ENCODE measurements around the gene ZMAT5.

ZMAT5 gene

GRCh38 chr22:29799217-29799680 is 32.4 kb upstream of the ZMAT5 start:
- H3K36me3 ChIP-seq (ENCODE audit: insufficient read depth, low read length), result peaks cover 83% of the 10 kb centered on the region
- H3K9me3 ChIP-seq (ENCODE audit: insufficient read depth, low read length, severe bottlenecking), result no peaks in the 10 kb centered on the region
- H3K27ac ChIP-seq (ENCODE audit: low read length), result peak overlapping the region; percentile 52; the same call in 1 of the 2 replicates
- DNase-seq (no peak), ATAC-seq (ENCODE audit: insufficient read depth, low read depth) (no peak)
- H3K4me3 ChIP-seq (ENCODE audit: low read depth in 1 of 2, low read length in 2 of 2), result no peak overlapping the region
- no peak overlapping the region for H3K4me2 ChIP-seq (ENCODE audit: insufficient read depth, low read length)
- no peak for TF ChIP-seq CTCF (IDR thresholded peaks at IDR 0.05; ENCODE audit: borderline replicate concordance, extremely low read depth, low read length, poor library complexity, severe bottlenecking)
- no peak for TF ChIP-seq EZH2 (IDR thresholded peaks at IDR 0.05; ENCODE audit: borderline replicate concordance, low read depth, low read length, severe bottlenecking)
- H3K27me3 ChIP-seq (ENCODE audit: insufficient read depth, low read length, poor library complexity), result no peaks in the 10 kb centered on the region
- no peaks in the 10 kb centered on the region for H3K79me2 ChIP-seq (ENCODE audit: insufficient read depth, low read length)
- no peak overlapping the region for H3K9ac ChIP-seq (ENCODE audit: low read depth, low read length)
- H3K4me1 ChIP-seq (ENCODE audit: insufficient read depth, low read length), result peaks cover 15% of the 10 kb centered on the region
- peaks cover 12% of the 10 kb centered on the region; the same call in 1 of the 2 replicates for H4K20me1 ChIP-seq (ENCODE audit: insufficient read depth, low read length)
- H2AFZ ChIP-seq (ENCODE audit: low read depth, low read length), result no peak overlapping the region

- H3K36me3 ChIP-seq (ENCODE audit: insufficient read depth, low read length), result peaks cover 79% of the 10 kb centered on the region
- H3K9me3 ChIP-seq (ENCODE audit: insufficient read depth, low read length, severe bottlenecking), result no peaks in the 10 kb centered on the region
- no peak overlapping the region for H3K4me2 ChIP-seq (ENCODE audit: insufficient read depth, low read length)
- H3K27ac ChIP-seq (ENCODE audit: low read length), result peak overlapping the region; percentile 52
- H2AFZ ChIP-seq (ENCODE audit: low read depth, low read length), result no peak overlapping the region
- peaks cover 10% of the 10 kb centered on the region; the same call in 1 of the 2 replicates for H4K20me1 ChIP-seq (ENCODE audit: insufficient read depth, low read length)
- H3K27me3 ChIP-seq (ENCODE audit: insufficient read depth, low read length, poor library complexity), result no peaks in the 10 kb centered on the region
- H3K9ac ChIP-seq (ENCODE audit: low read depth, low read length), result no peak overlapping the region
- no peak for DNase-seq
- no peak for ATAC-seq (ENCODE audit: insufficient read depth, low read depth)
- H3K4me3 ChIP-seq (ENCODE audit: low read depth in 1 of 2, low read length in 2 of 2), result no peak overlapping the region
- H3K79me2 ChIP-seq (ENCODE audit: insufficient read depth, low read length), result no peaks in the 10 kb centered on the region
- H3K4me1 ChIP-seq (ENCODE audit: insufficient read depth, low read length), result peaks cover 15% of the 10 kb centered on the region
- TF ChIP-seq EZH2 (IDR thresholded peaks at IDR 0.05; ENCODE audit: borderline replicate concordance, low read depth, low read length, severe bottlenecking) (no peak), CTCF (IDR thresholded peaks at IDR 0.05; ENCODE audit: borderline replicate concordance, extremely low read depth, low read length, poor library complexity, severe bottlenecking) (no peak)
These were observed 32.0 kb upstream of the ZMAT5 start for GRCh38 chr22:29798801-29799200.

GRCh38 chr22:29798318-29798717 is 31.5 kb upstream of the ZMAT5 start:
- no peak overlapping the region for H3K4me3 ChIP-seq (ENCODE audit: low read depth in 1 of 2, low read length in 2 of 2)
- H3K79me2 ChIP-seq (ENCODE audit: insufficient read depth, low read length), result no peaks in the 10 kb centered on the region
- peak overlapping the region; percentile 52 for H3K27ac ChIP-seq (ENCODE audit: low read length)

More at GRCh38 chr22:29798318-29798717, 31.5 kb upstream of the ZMAT5 start:
- peaks cover 79% of the 10 kb centered on the region for H3K36me3 ChIP-seq (ENCODE audit: insufficient read depth, low read length)
- H3K27me3 ChIP-seq (ENCODE audit: insufficient read depth, low read length, poor library complexity), result no peaks in the 10 kb centered on the region
- no peak overlapping the region for H3K9ac ChIP-seq (ENCODE audit: low read depth, low read length)
- no peak overlapping the region for H3K4me2 ChIP-seq (ENCODE audit: insufficient read depth, low read length)
- H2AFZ ChIP-seq (ENCODE audit: low read depth, low read length), result no peak overlapping the region
- ATAC-seq (ENCODE audit: insufficient read depth, low read depth) (peak; percentile 79), DNase-seq (peak; percentile 53)
- peaks cover 9% of the 10 kb centered on the region; the same call in 1 of the 2 replicates for H4K20me1 ChIP-seq (ENCODE audit: insufficient read depth, low read length)
- H3K9me3 ChIP-seq (ENCODE audit: insufficient read depth, low read length, severe bottlenecking), result no peaks in the 10 kb centered on the region
- no peak for TF ChIP-seq CTCF (IDR thresholded peaks at IDR 0.05; ENCODE audit: borderline replicate concordance, extremely low read depth, low read length, poor library complexity, severe bottlenecking)
- TF ChIP-seq EZH2 (IDR thresholded peaks at IDR 0.05; ENCODE audit: borderline replicate concordance, low read depth, low read length, severe bottlenecking), result no peak
- H3K4me1 ChIP-seq (ENCODE audit: insufficient read depth, low read length), result peaks cover 15% of the 10 kb centered on the region

Data from DND-41 (cell line).